KMS-11 (cell line): ENCODE results near the gene DBNDD1.

Experiments used
- H2AFZ ChIP-seq: fragments of 200-600 bp; sonication (generic); 2 replicates; pipeline ENCODE4 v1.6.1; 2016; ENCODE audit warnings: antibody characterized with exemption, mixed run types, low read depth
- H3K27ac ChIP-seq: fragments of 200-600 bp; sonication (generic); 2 replicates; pipeline ENCODE4 v1.6.1; 2016; ENCODE audit warnings: mild to moderate bottlenecking, mixed run types
- H3K27me3 ChIP-seq: fragments of 200-600 bp; sonication (generic); 2 replicates; pipeline ENCODE4 v1.6.1; 2017; ENCODE audit warnings: mild to moderate bottlenecking, low read depth, mixed run types, moderate library complexity; ENCODE audit not compliant: insufficient read depth
- H3K36me3 ChIP-seq: fragments of 200-600 bp; sonication (generic); 2 replicates; pipeline ENCODE4 v1.6.1; 2017; ENCODE audit warnings: mild to moderate bottlenecking, mixed run types; ENCODE audit not compliant: insufficient read depth
- H3K4me1 ChIP-seq: fragments of 200-600 bp; sonication (generic); 2 replicates; pipeline ENCODE4 v1.6.1; 2016; ENCODE audit warnings: mild to moderate bottlenecking, low read depth, mixed run types; ENCODE audit not compliant: poor library complexity, severe bottlenecking
- H3K4me2 ChIP-seq: fragments of 200-600 bp; sonication (generic); 2 replicates; pipeline ENCODE4 v1.7.0; 2016; ENCODE audit warnings: mild to moderate bottlenecking, mixed run types
- H3K4me3 ChIP-seq: fragments of 200-600 bp; sonication (generic); IDR thresholded peaks from 2 replicates; pipeline ENCODE4 v1.6.1; 2017; ENCODE audit warnings: low read depth, low read length, mixed read lengths; ENCODE audit not compliant: insufficient read depth
- H3K79me2 ChIP-seq: fragments of 200-600 bp; sonication (generic); 2 replicates; pipeline ENCODE4 v1.6.1; 2016; ENCODE audit warnings: low read depth, mixed run types; ENCODE audit not compliant: insufficient read depth
- H3K9ac ChIP-seq: fragments of 200-600 bp; sonication (generic); 2 replicates; pipeline ENCODE4 v1.6.1; 2016; ENCODE audit warnings: mild to moderate bottlenecking, mixed run types
- H4K20me1 ChIP-seq: fragments of 200-600 bp; sonication (generic); 2 replicates; pipeline ENCODE4 v1.6.1; 2016; ENCODE audit warnings: mild to moderate bottlenecking, mixed run types; ENCODE audit not compliant: insufficient read depth
- TF ChIP-seq, protein P1 (sequence below): fragments of 200-600 bp; sonication (generic); conservative IDR thresholded peaks from 2 replicates; pipeline ENCODE4 v1.6.1; 2017; ENCODE audit warnings: low read depth, mild to moderate bottlenecking, antibody characterized with exemption, low read length, moderate library complexity, mixed read lengths

The DBNDD1 gene

DNA sequence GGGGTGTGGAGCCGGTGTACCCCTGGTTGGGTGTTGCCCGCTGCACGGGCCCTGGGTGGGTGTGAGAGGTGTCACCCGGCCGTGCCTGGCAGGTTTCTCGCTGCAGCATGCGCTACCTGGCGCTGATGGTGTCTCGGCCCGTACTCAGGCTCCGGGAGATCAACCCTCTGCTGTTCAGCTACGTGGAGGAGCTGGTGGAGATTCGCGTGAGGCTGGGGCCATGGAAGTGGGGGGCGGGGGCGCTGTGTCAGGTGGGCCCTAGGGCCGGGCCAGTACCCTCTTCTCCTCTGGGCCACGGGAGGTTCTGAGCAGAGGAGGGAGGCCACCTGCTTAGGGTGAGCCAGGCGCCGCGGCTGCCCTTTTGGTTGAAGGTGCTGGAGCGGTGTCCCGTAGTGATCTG lies 57.3 kb downstream of the DBNDD1 start:
- H3K4me3 ChIP-seq, result no peak overlapping the region
- no peaks in the 10 kb centered on the region for H3K79me2 ChIP-seq
- TF ChIP-seq, protein P1, sequence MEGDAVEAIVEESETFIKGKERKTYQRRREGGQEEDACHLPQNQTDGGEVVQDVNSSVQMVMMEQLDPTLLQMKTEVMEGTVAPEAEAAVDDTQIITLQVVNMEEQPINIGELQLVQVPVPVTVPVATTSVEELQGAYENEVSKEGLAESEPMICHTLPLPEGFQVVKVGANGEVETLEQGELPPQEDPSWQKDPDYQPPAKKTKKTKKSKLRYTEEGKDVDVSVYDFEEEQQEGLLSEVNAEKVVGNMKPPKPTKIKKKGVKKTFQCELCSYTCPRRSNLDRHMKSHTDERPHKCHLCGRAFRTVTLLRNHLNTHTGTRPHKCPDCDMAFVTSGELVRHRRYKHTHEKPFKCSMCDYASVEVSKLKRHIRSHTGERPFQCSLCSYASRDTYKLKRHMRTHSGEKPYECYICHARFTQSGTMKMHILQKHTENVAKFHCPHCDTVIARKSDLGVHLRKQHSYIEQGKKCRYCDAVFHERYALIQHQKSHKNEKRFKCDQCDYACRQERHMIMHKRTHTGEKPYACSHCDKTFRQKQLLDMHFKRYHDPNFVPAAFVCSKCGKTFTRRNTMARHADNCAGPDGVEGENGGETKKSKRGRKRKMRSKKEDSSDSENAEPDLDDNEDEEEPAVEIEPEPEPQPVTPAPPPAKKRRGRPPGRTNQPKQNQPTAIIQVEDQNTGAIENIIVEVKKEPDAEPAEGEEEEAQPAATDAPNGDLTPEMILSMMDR, result no peak
- no peak overlapping the region for H3K27ac ChIP-seq
- no peaks in the 10 kb centered on the region for H4K20me1 ChIP-seq
- H2AFZ ChIP-seq, result no peak overlapping the region
- no peak overlapping the region for H3K4me2 ChIP-seq
- no peak overlapping the region for H3K9ac ChIP-seq
- no peaks in the 10 kb centered on the region for H3K36me3 ChIP-seq
- no peaks in the 10 kb centered on the region for H3K4me1 ChIP-seq
- no peaks in the 10 kb centered on the region for H3K27me3 ChIP-seq

DNA sequence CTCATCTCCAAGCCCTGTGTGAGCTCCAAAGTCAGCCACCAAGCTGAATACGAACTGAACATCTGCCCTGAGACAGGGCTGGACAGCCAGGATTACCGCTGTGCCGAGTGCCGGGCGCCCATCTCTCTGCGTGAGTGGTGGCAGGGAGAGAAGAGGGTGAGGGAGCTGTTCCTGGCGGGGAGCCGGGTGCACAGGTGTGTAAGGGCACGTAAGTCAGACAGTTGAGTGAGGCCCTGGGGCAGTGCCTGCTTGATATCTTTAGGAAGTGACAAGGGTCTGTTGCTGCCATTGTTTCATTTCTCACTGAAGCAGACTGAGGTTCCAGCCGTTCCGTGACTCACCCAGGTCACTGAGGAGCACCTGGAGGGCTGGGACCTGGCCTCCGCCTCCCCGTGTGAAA lies 58.3 kb downstream of the DBNDD1 start:
- Histone ChIP-seq H3K79me2 (no peaks in the 10 kb centered on the region), H3K4me2 (no peak overlapping the region), H3K4me3 (no peak overlapping the region), H2AFZ (no peak overlapping the region), H3K4me1 (no peaks in the 10 kb centered on the region), H3K27ac (no peak overlapping the region), H3K27me3 (no peaks in the 10 kb centered on the region), H4K20me1 (no peaks in the 10 kb centered on the region), H3K36me3 (no peaks in the 10 kb centered on the region), H3K9ac (no peak overlapping the region)
- TF ChIP-seq, protein P1, result no peak

DNA sequence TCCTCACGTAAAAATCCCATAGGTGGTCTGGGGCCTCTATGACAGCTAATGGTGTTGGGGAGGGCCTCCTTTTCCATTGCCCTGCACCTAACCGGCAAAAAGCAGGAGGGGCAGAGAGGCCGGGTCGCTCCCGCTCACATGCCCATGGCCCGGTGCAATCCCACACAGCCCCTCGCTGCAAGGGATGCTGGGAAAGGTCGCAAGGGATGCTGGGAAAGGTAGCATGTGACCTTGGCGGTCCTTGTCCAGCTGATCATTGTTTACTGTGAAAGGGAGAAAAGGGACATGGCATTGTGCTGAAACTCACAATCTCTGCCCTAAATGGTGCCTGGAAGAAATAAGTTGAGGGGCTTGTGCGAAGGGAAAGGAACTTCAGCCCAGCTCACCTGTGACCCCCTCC lies 60.7 kb downstream of the DBNDD1 start:
- Histone ChIP-seq H3K27ac (no peak overlapping the region), H4K20me1 (no peaks in the 10 kb centered on the region), H3K27me3 (no peaks in the 10 kb centered on the region), H3K9ac (no peak overlapping the region), H3K36me3 (no peaks in the 10 kb centered on the region), H2AFZ (no peak overlapping the region), H3K79me2 (no peaks in the 10 kb centered on the region), H3K4me2 (no peak overlapping the region), H3K4me1 (peaks cover 3% of the 10 kb centered on the region), H3K4me3 (no peak overlapping the region)
- TF ChIP-seq, protein P1, result no peak

DNA sequence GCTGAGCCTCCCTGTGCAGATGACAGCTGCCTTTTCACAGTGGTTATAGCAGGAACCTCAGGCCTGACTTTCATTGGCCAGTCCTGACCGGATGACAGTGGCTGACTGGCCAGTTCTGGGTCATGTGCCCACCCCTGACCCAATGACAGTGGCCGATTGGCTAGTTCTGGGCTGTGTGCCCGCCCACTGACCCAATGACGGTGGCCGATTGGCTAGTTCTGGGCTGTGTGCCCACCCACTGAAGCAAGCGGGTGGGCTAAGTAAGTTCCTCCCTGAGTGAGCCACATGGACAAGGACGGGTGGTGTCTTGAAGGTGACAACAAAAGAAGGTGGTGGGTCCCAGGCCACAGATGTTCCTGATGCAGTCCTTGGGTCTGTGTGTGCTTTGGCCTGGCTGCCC lies 61.2 kb downstream of the DBNDD1 start:
- H3K27ac ChIP-seq, result no peak overlapping the region
- no peak overlapping the region for H3K9ac ChIP-seq
- H3K79me2 ChIP-seq, result no peaks in the 10 kb centered on the region
- H2AFZ ChIP-seq, result no peak overlapping the region
- H3K27me3 ChIP-seq, result no peaks in the 10 kb centered on the region
- H3K4me3 ChIP-seq, result no peak overlapping the region
- peaks cover 8% of the 10 kb centered on the region for H3K4me1 ChIP-seq
- TF ChIP-seq, protein P1, result no peak
- no peaks in the 10 kb centered on the region for H4K20me1 ChIP-seq
- no peaks in the 10 kb centered on the region for H3K36me3 ChIP-seq
- no peak overlapping the region for H3K4me2 ChIP-seq
